ENCODE data around the gene RERE.

RERE gene

DNA sequence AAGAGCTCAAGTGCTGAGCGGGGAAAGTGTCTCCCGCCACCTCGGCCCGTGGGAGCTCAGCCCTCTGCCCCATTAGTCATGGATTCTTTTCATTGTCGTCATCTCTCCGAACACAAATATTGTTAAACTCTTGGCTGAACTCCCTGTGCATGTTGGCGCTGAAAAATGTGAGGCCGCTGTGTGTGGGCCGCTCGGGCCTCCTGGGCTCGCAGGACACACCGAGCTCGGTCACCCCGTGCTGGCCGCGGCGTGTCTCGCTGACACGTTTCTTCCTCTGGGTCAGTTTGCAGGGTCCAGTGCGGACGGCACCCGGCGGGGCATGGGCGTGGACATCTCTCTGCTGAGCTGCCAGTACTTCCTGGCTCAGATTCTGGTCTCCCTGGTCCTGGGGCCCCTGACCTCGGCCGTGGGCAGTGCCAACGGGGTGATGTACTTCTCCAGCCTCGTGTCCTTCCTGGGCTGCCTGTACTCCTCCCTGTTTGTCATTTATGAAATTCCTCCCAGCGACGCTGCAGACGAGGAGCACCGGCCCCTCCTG is 473.9 kb downstream of the RERE start:
- peaks cover 17% of the 10 kb centered on the region for H3K4me1 ChIP-seq (ENCODE audit: insufficient read depth, low read length)
- H3K27me3 ChIP-seq (ENCODE audit: control insufficient read depth in 1 of 2, insufficient read depth in 2 of 2, low read length in 2 of 2): no peaks in the 10 kb centered on the region
- peak overlapping the region; percentile 87 for H3K27ac ChIP-seq (ENCODE audit: low read depth, low read length)
- no peaks in the 10 kb centered on the region for H3K9me3 ChIP-seq (ENCODE audit: low read length)
- no peaks in the 10 kb centered on the region for H3K36me3 ChIP-seq (ENCODE audit: insufficient read depth, low read length)
- peak overlapping the region in 1 of 2 donors; percentile 37 for H3K4me3 ChIP-seq (ENCODE audit: low read depth in 1 of 2, low read length in 2 of 2)
- peak overlapping the region; percentile 21 for H3K9ac ChIP-seq (ENCODE audit: low read length)

DNA sequence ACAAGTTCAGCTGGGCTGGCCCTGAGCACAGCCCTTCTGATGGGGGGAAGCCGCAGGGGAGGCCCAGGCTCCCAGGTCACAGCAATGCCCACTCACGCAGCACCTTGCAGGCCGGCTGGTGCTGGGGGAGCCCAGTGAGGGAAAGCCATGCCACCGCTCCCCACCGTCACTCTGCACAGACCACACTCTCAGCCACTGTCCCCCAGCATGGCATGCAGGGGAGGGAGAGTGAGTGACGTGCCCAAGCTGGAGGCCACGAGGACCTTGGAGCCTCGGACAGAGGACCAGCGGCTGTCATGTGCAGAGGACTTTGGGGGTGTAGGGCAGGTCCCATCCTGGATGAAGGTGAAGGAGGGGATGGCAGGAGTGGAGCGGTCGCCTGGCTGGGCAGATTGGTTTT is 474.4 kb downstream of the RERE start:
- no peaks in the 10 kb centered on the region for H3K36me3 ChIP-seq (ENCODE audit: insufficient read depth, low read length)
- no peaks in the 10 kb centered on the region for H3K9me3 ChIP-seq (ENCODE audit: low read length)
- H3K27ac ChIP-seq (ENCODE audit: low read depth, low read length): peak overlapping the region; percentile 87
- H3K9ac ChIP-seq (ENCODE audit: low read length): peak overlapping the region; percentile 21
- H3K4me3 ChIP-seq (ENCODE audit: low read depth in 1 of 2, low read length in 2 of 2): peak overlapping the region in 1 of 2 donors; percentile 37
- no peaks in the 10 kb centered on the region for H3K27me3 ChIP-seq (ENCODE audit: control insufficient read depth in 1 of 2, insufficient read depth in 2 of 2, low read length in 2 of 2)
- H3K4me1 ChIP-seq (ENCODE audit: insufficient read depth, low read length): peaks cover 16% of the 10 kb centered on the region

DNA sequence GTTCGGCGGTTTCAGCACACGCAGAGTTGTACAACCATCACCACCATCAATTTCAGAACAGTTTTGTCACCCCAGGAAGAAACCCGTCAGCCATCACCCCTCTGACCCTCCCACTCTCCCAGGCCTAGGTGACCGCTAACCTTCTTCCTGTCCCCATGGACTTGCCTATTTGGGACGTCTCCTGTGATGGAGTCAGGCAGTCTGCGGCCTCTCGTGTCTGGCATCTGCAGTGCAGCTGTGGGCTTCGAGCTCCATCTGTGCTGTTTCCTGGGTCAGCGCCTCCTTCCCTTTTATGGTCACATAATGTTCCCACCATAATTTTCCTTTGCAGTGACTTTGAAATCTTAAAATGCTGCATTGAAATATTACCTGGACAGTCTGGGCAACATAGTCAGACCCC is 475.1 kb downstream of the RERE start:
- Histone ChIP-seq H3K36me3 (ENCODE audit: insufficient read depth, low read length) (no peaks in the 10 kb centered on the region), H3K27me3 (ENCODE audit: control insufficient read depth in 1 of 2, insufficient read depth in 2 of 2, low read length in 2 of 2) (no peaks in the 10 kb centered on the region), H3K27ac (ENCODE audit: low read depth, low read length) (no peak overlapping the region), H3K9me3 (ENCODE audit: low read length) (no peaks in the 10 kb centered on the region), H3K4me1 (ENCODE audit: insufficient read depth, low read length) (peaks cover 16% of the 10 kb centered on the region), H3K4me3 (ENCODE audit: low read depth in 1 of 2, low read length in 2 of 2) (no peak overlapping the region), H3K9ac (ENCODE audit: low read length) (no peak overlapping the region)

DNA sequence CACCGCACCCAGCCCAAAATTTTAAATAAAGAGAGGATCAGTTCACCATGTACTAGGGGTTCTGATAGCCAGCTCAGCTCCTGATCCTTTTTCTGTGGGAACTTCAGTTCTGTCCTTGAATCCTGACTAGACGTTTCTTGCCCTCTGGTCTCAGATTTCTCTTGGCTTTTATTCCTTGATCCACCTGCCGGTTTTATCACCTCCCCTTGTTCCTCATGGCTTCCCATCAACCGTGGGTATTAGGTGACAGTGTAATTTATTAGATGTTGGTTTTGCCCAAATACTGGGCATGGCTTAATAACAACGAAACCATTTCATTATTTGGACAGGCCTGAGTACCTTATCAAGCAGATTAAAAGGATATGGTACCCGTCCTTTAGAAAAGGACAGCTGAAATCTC is 477.0 kb downstream of the RERE start:
- Histone ChIP-seq H3K27me3 (ENCODE audit: control insufficient read depth in 1 of 2, insufficient read depth in 2 of 2, low read length in 2 of 2) (no peaks in the 10 kb centered on the region), H3K9ac (ENCODE audit: low read length) (no peak overlapping the region), H3K36me3 (ENCODE audit: insufficient read depth, low read length) (no peaks in the 10 kb centered on the region), H3K4me3 (ENCODE audit: low read depth in 1 of 2, low read length in 2 of 2) (no peak overlapping the region), H3K27ac (ENCODE audit: low read depth, low read length) (no peak overlapping the region), H3K4me1 (ENCODE audit: insufficient read depth, low read length) (peaks cover 16% of the 10 kb centered on the region), H3K9me3 (ENCODE audit: low read length) (no peaks in the 10 kb centered on the region)

DNA sequence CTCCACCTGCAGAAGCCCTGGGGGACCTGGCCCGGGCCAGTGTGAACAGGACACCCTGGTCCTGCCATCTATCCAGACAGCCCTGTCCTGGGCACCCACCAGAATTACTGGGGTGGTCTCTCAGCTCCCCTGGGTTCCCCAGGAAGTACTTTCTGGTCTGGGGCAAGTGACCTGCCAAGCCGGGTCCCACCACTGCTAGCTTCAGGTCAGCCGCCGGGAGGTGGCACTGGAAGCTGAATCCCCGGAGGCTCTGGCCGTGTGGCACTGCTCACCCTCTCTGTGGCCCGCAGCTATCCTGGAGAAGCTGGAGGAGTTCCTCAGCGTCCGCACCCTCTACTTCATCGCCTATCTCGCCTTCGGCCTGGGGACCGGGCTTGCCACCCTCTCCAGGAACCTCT is 478.2 kb downstream of the RERE start:
- Histone ChIP-seq H3K4me1 (ENCODE audit: insufficient read depth, low read length) (peaks cover 15% of the 10 kb centered on the region), H3K9ac (ENCODE audit: low read length) (no peak overlapping the region), H3K27ac (ENCODE audit: low read depth, low read length) (no peak overlapping the region), H3K4me3 (ENCODE audit: low read depth in 1 of 2, low read length in 2 of 2) (no peak overlapping the region), H3K36me3 (ENCODE audit: insufficient read depth, low read length) (no peaks in the 10 kb centered on the region), H3K9me3 (ENCODE audit: low read length) (no peaks in the 10 kb centered on the region), H3K27me3 (ENCODE audit: control insufficient read depth in 1 of 2, insufficient read depth in 2 of 2, low read length in 2 of 2) (no peaks in the 10 kb centered on the region)

DNA sequence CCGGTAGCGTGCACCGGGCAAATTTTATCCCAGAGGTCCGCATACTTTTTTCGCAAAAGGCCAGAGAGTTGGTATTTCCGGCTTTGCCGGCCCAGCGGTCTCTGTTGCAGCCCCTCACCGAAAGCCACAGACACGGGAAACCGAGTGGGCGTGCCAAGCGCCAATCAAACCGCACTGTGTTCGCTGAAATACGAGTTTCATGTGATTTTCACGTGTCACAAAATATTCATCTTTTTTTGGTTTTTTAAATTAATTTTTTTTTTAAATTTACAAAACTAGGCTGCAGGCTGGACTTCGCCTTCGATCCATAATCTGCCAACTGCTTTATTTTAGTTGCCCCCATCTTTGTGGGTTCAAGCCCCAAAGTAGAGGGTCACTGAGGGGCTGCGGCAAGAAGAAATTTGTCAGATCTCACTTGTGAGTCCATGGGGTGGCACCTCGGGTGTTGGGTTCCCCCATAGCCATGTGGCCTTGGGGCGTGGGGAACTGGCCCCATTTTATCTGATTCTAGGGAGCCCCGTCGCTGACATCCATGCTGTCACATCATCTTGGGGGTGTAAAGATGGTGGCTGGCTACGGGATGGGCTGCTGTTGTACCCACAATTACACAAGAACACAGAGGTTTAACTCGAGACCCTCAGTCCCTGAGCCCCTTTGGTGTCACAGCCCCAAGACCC is 478.8 kb downstream of the RERE start:
- no peaks in the 10 kb centered on the region for H3K27me3 ChIP-seq (ENCODE audit: control insufficient read depth in 1 of 2, insufficient read depth in 2 of 2, low read length in 2 of 2)
- peaks cover 9% of the 10 kb centered on the region for H3K4me1 ChIP-seq (ENCODE audit: insufficient read depth, low read length)
- no peaks in the 10 kb centered on the region for H3K9me3 ChIP-seq (ENCODE audit: low read length)
- no peaks in the 10 kb centered on the region for H3K36me3 ChIP-seq (ENCODE audit: insufficient read depth, low read length)
- no peak overlapping the region for H3K27ac ChIP-seq (ENCODE audit: low read depth, low read length)
- H3K9ac ChIP-seq (ENCODE audit: low read length): no peak overlapping the region
- H3K4me3 ChIP-seq (ENCODE audit: low read depth in 1 of 2, low read length in 2 of 2): no peak overlapping the region

DNA sequence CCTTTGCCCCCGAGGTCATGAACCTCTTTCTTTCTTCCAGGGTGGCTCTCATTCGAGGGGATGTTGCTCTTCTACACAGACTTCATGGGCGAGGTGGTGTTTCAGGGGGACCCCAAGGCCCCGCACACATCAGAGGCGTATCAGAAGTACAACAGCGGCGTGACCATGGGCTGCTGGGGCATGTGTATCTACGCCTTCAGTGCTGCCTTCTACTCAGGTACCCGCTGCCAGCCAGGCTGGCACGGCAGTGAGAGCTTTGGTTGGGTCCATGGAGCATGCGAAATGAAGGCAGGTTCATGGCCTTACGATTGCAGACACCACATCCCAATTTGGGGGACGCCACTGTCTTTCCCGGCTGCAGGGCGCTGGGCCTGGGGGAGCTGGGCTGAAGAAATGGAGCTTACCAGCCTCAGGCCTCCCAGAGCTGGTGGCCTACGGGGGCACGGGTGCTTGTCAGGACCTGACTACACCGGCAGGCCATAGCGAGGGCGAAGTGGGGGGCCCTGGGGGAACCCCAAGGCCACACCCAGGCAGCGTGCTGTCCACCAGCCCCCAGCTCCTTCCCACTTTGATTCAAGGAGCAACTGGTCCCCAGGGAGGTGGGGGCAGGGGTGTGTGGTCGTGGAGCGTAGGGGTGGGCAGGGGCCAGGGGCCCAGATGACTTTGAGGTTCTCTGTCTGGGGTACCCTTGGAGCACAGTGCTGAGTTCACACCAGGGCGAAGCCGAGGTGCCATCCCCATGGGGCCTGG is 479.5 kb downstream of the RERE start:
- peaks cover 2% of the 10 kb centered on the region for H3K4me1 ChIP-seq (ENCODE audit: insufficient read depth, low read length)
- no peak overlapping the region for H3K27ac ChIP-seq (ENCODE audit: low read depth, low read length)
- no peaks in the 10 kb centered on the region for H3K36me3 ChIP-seq (ENCODE audit: insufficient read depth, low read length)
- no peaks in the 10 kb centered on the region for H3K27me3 ChIP-seq (ENCODE audit: control insufficient read depth in 1 of 2, insufficient read depth in 2 of 2, low read length in 2 of 2)
- no peak overlapping the region for H3K4me3 ChIP-seq (ENCODE audit: low read depth in 1 of 2, low read length in 2 of 2)
- no peak overlapping the region for H3K9ac ChIP-seq (ENCODE audit: low read length)
- no peaks in the 10 kb centered on the region for H3K9me3 ChIP-seq (ENCODE audit: low read length)

DNA sequence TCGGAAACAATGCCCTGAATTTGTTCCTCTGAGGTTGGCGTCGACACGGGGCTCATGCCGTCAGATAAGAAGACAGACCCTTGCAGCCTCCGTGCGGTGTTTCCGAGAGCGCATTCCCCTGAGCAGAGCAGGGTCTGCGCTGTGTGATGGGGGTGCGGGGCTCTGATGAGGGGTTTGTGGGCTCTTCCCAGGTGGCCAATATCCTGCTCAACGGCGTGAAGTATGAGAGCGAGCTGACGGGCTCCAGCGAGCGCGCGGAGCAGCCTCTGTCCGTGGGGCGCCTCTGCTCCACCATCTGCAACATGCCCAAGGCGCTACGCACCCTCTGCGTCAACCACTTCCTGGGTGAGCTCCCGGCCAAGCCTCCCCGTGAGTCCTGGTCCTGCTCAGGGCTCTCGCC is 482.2 kb downstream of the RERE start:
- Histone ChIP-seq H3K4me1 (ENCODE audit: insufficient read depth, low read length) (no peaks in the 10 kb centered on the region), H3K27ac (ENCODE audit: low read depth, low read length) (no peak overlapping the region), H3K9me3 (ENCODE audit: low read length) (no peaks in the 10 kb centered on the region), H3K9ac (ENCODE audit: low read length) (no peak overlapping the region), H3K36me3 (ENCODE audit: insufficient read depth, low read length) (no peaks in the 10 kb centered on the region), H3K27me3 (ENCODE audit: control insufficient read depth in 1 of 2, insufficient read depth in 2 of 2, low read length in 2 of 2) (no peaks in the 10 kb centered on the region), H3K4me3 (ENCODE audit: low read depth in 1 of 2, low read length in 2 of 2) (no peak overlapping the region)

DNA sequence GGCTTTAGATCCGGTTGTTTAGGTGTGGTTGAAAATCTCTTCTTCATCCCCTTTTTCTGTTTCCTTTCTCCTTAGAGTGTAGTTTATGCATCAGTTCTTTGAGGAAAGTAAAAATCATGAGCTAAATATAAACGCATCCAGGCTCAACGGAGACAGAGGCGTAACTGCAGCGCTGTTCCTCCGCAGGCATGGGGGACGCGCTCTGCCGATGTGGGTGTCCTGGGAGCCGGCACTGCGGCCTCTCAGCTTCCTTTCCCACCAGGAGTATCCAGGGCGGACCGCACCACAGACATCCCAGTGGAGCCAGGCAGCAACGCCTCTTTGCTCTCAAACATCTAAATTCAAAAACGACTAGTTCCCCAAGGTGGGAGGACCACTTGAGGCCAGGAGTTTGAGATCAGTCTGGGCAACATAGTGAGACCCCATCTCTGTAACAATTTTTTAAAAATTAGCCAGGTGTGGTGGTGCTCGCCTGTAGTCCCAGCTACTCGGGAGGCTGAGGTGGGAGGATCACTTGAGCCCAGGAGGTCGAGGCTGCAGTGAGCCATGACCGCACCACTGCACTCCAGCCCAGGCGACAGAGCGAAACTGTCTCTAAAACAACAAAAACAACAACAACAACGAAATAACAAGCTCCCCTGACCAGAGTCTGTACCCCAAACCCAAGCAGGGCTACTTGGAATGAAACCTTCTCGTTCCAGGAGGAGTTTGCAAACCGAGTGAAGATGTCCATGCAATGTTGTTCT is 483.2 kb downstream of the RERE start:
- Histone ChIP-seq H3K9me3 (ENCODE audit: low read length) (no peaks in the 10 kb centered on the region), H3K27me3 (ENCODE audit: control insufficient read depth in 1 of 2, insufficient read depth in 2 of 2, low read length in 2 of 2) (no peaks in the 10 kb centered on the region), H3K27ac (ENCODE audit: low read depth, low read length) (no peak overlapping the region), H3K4me3 (ENCODE audit: low read depth in 1 of 2, low read length in 2 of 2) (no peak overlapping the region), H3K9ac (ENCODE audit: low read length) (no peak overlapping the region), H3K4me1 (ENCODE audit: insufficient read depth, low read length) (no peaks in the 10 kb centered on the region), H3K36me3 (ENCODE audit: insufficient read depth, low read length) (no peaks in the 10 kb centered on the region)

DNA sequence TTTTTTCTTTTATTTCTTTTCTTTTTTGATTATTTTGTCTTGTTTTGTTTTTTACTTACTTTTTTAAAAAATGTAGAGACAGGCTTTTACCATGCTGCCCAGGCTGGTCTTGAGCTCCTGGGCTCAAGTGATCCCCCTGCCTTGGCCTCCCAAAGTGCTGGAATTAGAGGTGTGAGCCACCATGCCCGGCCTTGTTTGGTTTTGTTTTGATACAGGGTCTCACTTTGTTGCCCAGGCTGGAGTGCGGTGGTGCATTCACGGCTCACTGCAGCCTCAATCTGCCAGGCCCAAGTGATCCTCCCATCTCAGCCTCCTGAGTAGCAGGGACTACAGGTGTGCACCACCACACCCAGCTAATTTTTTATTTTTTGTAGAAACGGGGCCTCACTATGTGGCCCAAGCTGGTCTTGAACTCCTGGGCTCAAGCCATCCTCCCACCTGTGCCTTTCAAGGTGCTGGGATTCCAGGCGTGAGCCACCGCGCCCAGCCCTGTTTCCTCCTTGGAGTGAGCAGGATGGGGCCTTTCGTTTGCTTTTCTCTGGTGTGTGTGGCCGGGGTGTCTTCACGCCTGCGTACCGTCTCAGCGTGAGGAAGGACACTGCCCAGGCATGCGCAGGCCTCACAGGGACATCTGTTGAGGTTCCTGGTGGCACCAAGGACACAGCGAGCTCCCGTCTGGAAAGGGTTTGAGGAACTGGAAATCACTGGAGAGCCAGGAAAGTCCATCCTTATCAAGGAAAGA is 484.0 kb downstream of the RERE start:
- Histone ChIP-seq H3K27ac (ENCODE audit: low read depth, low read length) (no peak overlapping the region), H3K4me3 (ENCODE audit: low read depth in 1 of 2, low read length in 2 of 2) (no peak overlapping the region), H3K27me3 (ENCODE audit: control insufficient read depth in 1 of 2, insufficient read depth in 2 of 2, low read length in 2 of 2) (no peaks in the 10 kb centered on the region), H3K4me1 (ENCODE audit: insufficient read depth, low read length) (no peaks in the 10 kb centered on the region), H3K9ac (ENCODE audit: low read length) (no peak overlapping the region), H3K9me3 (ENCODE audit: low read length) (no peaks in the 10 kb centered on the region), H3K36me3 (ENCODE audit: insufficient read depth, low read length) (no peaks in the 10 kb centered on the region)

DNA sequence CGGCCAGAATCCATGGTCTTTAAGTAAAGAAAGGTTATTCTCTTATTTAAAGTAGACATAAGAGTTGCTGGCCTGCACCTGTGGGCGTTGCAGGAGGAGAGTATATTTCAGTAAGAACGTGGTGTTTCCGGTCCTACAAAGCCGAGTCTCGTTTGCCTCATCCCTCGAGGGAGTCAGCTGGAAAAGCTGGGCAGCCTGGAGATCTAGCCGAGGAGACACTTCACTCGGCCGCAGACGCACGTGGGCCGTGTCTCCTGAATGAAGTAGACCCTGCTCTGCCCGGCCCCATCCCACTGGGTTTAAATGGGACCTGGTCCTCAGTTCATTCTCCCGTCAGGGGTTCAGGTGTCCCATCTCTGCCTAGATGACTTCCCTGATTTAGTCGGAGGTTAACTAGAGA is 484.6 kb downstream of the RERE start:
- H3K4me1 ChIP-seq (ENCODE audit: insufficient read depth, low read length): no peaks in the 10 kb centered on the region
- no peaks in the 10 kb centered on the region for H3K27me3 ChIP-seq (ENCODE audit: control insufficient read depth in 1 of 2, insufficient read depth in 2 of 2, low read length in 2 of 2)
- no peak overlapping the region for H3K27ac ChIP-seq (ENCODE audit: low read depth, low read length)
- no peak overlapping the region for H3K4me3 ChIP-seq (ENCODE audit: low read depth in 1 of 2, low read length in 2 of 2)
- H3K9ac ChIP-seq (ENCODE audit: low read length): no peak overlapping the region
- no peaks in the 10 kb centered on the region for H3K36me3 ChIP-seq (ENCODE audit: insufficient read depth, low read length)
- H3K9me3 ChIP-seq (ENCODE audit: low read length): no peaks in the 10 kb centered on the region

Data from muscle layer of colon (tissue), 2 donors.